ENCODE results near the gene TMEM98.

GRCh38 chr17:32971171-32971570, 43.2 kb downstream of the TMEM98 start:
- TF ChIP-seq, protein P1, sequence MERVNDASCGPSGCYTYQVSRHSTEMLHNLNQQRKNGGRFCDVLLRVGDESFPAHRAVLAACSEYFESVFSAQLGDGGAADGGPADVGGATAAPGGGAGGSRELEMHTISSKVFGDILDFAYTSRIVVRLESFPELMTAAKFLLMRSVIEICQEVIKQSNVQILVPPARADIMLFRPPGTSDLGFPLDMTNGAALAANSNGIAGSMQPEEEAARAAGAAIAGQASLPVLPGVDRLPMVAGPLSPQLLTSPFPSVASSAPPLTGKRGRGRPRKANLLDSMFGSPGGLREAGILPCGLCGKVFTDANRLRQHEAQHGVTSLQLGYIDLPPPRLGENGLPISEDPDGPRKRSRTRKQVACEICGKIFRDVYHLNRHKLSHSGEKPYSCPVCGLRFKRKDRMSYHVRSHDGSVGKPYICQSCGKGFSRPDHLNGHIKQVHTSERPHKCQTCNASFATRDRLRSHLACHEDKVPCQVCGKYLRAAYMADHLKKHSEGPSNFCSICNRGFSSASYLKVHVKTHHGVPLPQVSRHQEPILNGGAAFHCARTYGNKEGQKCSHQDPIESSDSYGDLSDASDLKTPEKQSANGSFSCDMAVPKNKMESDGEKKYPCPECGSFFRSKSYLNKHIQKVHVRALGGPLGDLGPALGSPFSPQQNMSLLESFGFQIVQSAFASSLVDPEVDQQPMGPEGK (CRISPR knock-in tag; IDR thresholded peaks at IDR 0.05; ENCODE audit: borderline replicate concordance) = no peak
- TF ChIP-seq PPARA (CRISPR knock-in tag; IDR thresholded peaks at IDR 0.05; ENCODE audit: borderline replicate concordance) (no peak), CSRNP3 (CRISPR knock-in tag; IDR thresholded peaks at IDR 0.05) (no peak), CSDC2 (CRISPR knock-in tag; IDR thresholded peaks at IDR 0.05) (no peak), POU6F1 (CRISPR knock-in tag; IDR thresholded peaks at IDR 0.05; ENCODE audit: borderline replicate concordance, low read depth) (no peak), OSR1 (CRISPR knock-in tag; IDR thresholded peaks at IDR 0.05) (no peak), ARNTL (CRISPR knock-in tag; IDR thresholded peaks at IDR 0.05; ENCODE audit: borderline replicate concordance, low read depth) (no peak), SNAI2 (CRISPR knock-in tag; IDR thresholded peaks at IDR 0.05) (no peak), ISL1 (CRISPR knock-in tag; IDR thresholded peaks at IDR 0.05) (no peak), TCF4 (CRISPR knock-in tag; IDR thresholded peaks at IDR 0.05; ENCODE audit: borderline replicate concordance) (no peak), ZC3H10 (CRISPR knock-in tag; IDR thresholded peaks at IDR 0.05) (no peak), TOX (CRISPR knock-in tag; IDR thresholded peaks at IDR 0.05; ENCODE audit: borderline replicate concordance) (no peak)
- TF ChIP-seq, protein P2, sequence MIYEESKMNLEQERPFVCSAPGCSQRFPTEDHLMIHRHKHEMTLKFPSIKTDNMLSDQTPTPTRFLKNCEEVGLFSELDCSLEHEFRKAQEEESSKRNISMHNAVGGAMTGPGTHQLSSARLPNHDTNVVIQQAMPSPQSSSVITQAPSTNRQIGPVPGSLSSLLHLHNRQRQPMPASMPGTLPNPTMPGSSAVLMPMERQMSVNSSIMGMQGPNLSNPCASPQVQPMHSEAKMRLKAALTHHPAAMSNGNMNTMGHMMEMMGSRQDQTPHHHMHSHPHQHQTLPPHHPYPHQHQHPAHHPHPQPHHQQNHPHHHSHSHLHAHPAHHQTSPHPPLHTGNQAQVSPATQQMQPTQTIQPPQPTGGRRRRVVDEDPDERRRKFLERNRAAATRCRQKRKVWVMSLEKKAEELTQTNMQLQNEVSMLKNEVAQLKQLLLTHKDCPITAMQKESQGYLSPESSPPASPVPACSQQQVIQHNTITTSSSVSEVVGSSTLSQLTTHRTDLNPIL (CRISPR knock-in tag; IDR thresholded peaks at IDR 0.05; ENCODE audit: low read depth) = no peak

Data from SK-N-SH treated with all-trans-retinoic acid at 6 μM for 48 hours (cell line).